ENCODE measurements around the gene SLC35F3. TPM values are rescaled to one million over a fixed set of nuclear protein-coding genes. Genes with fewer than 3 reads are reported as not detected.
"Not testable (repeated sequence)": the region's sequence is repeated elsewhere in the genome, so short reads cannot be mapped to it uniquely, and the experiment has no call there.

Gene SLC35F3
- total RNA-seq, 6 experiments from 2014 or later, result 0.26 to 0.58 (median 0.46) TPM

DNA sequence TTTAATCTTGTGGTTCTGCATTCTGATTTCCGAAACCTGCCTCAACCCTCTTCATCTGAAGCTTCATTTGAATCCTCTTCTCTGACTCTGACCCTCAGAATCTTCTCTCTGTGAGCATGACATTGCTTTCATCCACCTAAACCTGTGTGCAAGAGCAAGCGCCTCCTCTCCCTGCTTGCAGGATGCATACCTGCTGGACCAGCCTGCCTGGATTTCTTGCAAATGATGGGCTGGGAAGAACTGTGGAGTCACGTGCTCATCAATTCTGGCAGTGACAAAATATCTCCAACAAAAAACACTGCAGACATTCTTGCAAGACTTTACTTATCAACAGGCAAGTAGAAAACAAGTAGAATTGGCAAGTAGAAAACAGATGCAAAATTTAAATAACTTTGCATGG is 20.8 kb upstream of the SLC35F3 start:
- TF ChIP-seq, protein P1, sequence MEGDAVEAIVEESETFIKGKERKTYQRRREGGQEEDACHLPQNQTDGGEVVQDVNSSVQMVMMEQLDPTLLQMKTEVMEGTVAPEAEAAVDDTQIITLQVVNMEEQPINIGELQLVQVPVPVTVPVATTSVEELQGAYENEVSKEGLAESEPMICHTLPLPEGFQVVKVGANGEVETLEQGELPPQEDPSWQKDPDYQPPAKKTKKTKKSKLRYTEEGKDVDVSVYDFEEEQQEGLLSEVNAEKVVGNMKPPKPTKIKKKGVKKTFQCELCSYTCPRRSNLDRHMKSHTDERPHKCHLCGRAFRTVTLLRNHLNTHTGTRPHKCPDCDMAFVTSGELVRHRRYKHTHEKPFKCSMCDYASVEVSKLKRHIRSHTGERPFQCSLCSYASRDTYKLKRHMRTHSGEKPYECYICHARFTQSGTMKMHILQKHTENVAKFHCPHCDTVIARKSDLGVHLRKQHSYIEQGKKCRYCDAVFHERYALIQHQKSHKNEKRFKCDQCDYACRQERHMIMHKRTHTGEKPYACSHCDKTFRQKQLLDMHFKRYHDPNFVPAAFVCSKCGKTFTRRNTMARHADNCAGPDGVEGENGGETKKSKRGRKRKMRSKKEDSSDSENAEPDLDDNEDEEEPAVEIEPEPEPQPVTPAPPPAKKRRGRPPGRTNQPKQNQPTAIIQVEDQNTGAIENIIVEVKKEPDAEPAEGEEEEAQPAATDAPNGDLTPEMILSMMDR (IDR thresholded peaks at IDR 0.05), result no peak
- Mint-ChIP-seq H3K36me3 (ENCODE audit: low read depth) (peaks cover 4% of the 10 kb centered on the region; the same call in 1 of the 2 replicates), H3K4me1 (ENCODE audit: low read depth) (no peaks in the 10 kb centered on the region), H3K27me3 (ENCODE audit: insufficient read depth) (no peaks in the 10 kb centered on the region), H3K4me3 (no peak overlapping the region), H3K27ac (no peak overlapping the region), H3K9me3 (peaks cover 54% of the 10 kb centered on the region)
- no peak for DNase-seq

DNA sequence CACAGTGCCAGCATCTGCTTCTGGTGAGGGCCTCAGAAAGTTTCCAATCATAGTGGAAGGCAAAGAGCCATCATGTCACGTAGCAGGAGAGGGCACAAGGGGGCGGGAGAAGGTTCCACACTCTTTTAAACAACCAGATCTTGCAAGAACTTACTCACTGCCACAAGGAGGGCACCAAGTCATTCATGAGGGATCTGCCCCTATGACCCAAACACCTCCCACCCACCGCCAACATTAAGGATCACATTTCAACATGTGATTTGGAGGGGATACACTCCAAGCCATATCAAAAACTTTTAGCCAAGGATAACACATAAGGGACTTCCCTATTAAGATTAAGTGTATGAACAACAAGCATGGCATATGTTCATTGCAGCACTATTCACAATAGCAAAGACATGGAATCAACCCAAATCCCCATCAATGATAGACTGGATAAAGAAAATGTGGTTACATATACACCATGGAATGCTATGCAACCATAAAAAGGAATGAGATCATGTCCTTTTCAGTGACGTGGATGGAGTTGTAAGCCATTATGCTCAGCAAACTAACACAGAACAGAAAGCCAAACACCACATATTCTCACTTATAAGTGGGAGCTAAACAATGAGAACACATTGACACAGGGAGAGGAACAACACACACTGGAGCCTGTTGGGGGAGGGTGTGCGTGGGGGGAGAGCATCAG is 19.9 kb upstream of the SLC35F3 start:
- TF ChIP-seq, protein P1 (IDR thresholded peaks at IDR 0.05), result no peak
- Mint-ChIP-seq H3K4me3 (no peak overlapping the region), H3K27me3 (ENCODE audit: insufficient read depth) (no peaks in the 10 kb centered on the region), H3K4me1 (ENCODE audit: low read depth) (no peaks in the 10 kb centered on the region), H3K36me3 (ENCODE audit: low read depth) (peaks cover 4% of the 10 kb centered on the region; the same call in 1 of the 2 replicates), H3K27ac (no peak overlapping the region), H3K9me3 (peaks cover 58% of the 10 kb centered on the region)
- no peak for DNase-seq

DNA sequence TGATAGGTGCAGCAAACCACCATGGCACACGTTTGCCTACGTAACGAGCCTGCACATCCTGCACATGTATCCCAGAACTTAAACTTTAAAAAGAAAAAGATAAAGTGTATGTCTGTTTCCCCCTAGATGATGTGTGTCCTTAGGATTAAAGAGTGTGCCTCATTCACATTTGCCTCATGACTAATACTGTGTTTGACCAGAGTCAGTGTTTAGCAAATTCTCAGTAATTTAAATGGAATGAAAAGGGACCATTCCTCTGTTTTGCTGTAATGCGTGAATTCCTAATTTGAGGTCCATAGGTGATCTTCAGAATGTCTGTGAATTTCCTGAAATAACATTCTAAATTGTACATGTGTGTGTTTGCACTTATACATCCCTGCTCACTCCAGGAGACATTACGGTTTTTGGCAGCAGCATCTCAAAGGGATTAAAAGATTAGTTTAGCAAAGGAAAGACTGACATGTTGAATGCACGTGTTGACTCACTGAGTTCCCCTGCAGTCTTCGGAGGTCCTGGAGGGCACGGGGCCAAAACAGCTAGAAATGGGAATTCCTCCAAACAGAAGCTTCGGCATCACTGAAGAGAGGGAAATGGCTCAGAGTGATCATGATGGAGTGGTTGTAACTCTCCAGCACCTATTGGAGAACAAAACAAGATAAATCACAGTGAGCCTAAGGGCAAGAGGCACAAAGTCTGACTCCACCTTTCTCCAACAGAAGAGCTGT is 19.1 kb upstream of the SLC35F3 start:
- Mint-ChIP-seq H3K4me1 (ENCODE audit: low read depth) (no peaks in the 10 kb centered on the region), H3K4me3 (no peak overlapping the region), H3K27me3 (ENCODE audit: insufficient read depth) (no peaks in the 10 kb centered on the region), H3K36me3 (ENCODE audit: low read depth) (peaks cover under 1% of the 10 kb centered on the region; the same call in 1 of the 2 replicates), H3K9me3 (peaks cover 56% of the 10 kb centered on the region), H3K27ac (no peak overlapping the region)
- TF ChIP-seq, protein P1 (IDR thresholded peaks at IDR 0.05), result no peak
- DNase-seq, result no peak

DNA sequence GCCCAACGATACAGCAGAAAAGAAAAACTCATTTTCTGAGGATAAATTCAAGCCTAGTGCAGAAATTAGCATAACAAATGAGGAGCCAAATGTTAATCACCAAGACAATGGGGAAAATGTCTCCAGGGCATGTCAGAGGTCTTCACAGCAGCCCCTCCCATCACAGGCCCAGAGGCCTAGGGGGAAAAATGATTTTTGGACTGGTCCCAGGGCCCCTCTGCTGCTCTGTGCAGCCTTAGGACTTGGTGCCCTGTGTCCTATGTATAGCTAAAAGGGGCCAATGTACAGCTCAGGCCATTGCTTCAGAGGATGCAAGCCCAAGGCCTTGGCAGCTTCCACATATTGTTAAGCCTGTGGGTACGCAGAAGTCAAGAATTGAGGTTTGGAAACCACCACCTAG is 13.3 kb upstream of the SLC35F3 start:
- DNase-seq; H3K27ac Mint-ChIP-seq; H3K4me3 Mint-ChIP-seq; H3K27me3 Mint-ChIP-seq (ENCODE audit: insufficient read depth); H3K4me1 Mint-ChIP-seq (ENCODE audit: low read depth); H3K36me3 Mint-ChIP-seq (ENCODE audit: low read depth): not testable (repeated sequence)
- H3K9me3 Mint-ChIP-seq, result peaks cover 64% of the 10 kb centered on the region

DNA sequence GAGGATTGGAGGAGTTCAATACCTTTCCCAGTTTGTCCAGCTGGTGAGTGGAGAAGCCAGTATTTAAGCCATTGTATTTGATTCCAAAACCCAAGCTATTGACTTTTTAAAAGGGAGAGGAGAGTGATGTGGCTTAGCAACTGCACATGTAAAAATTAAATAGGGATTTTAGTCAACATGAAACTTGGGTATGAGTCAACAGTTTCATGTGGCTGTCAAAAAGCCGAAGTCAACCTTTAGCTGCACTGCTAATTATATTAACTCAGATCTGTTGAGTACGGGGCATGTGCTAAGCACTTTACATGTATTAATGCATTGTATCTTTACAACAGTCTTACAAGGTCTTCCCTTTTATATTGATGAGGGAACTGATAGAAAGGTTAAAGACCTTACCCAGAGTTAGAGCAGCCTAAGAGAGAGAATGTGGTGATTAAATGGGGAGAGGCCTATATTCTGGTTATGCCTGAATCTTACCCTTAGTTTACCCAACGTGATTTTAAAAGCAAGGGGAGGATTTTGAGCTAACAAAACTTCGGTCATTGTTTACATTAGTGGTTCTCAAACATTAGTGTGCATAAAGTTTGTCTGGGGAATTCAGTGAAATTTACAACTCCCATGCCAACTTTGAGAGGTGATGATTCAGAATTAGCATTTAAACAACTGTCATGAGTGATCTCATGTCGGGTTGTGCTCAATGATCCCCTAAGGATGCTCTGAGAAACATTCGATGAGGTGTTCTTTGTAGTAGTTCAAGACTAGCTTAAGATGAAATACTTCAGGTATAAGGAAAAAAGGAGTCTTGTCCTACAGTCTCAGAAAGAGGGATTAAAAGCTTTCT is 6.9 kb upstream of the SLC35F3 start:
- no peaks in the 10 kb centered on the region for H3K27me3 Mint-ChIP-seq (ENCODE audit: insufficient read depth)
- DNase-seq, result no peak
- no peak overlapping the region for H3K4me3 Mint-ChIP-seq

More for the DNA sequence above, 6.9 kb upstream of the SLC35F3 start:
- H3K9me3 Mint-ChIP-seq, result peaks cover 40% of the 10 kb centered on the region
- TF ChIP-seq, protein P1 (IDR thresholded peaks at IDR 0.05), result no peak
- no peak overlapping the region for H3K27ac Mint-ChIP-seq
- no peaks in the 10 kb centered on the region for H3K4me1 Mint-ChIP-seq (ENCODE audit: low read depth)
- H3K36me3 Mint-ChIP-seq (ENCODE audit: low read depth), result no peaks in the 10 kb centered on the region
